DND-41 (cell line): ENCODE results near the gene ZBTB37.

Source experiments
- ATAC-seq: fragments of 200-7000 bp; cut with Tn5 transposase; 3 replicates; pipeline ENCODE4 v1.9.1; 2021; ENCODE audit warnings: low read depth; ENCODE audit not compliant: insufficient read depth
- DNase-seq: peaks from one replicate; pipeline ENCODE4 v3.0.0-alpha.2; 2020
- H2AFZ ChIP-seq: 2 replicates; pipeline ENCODE4 v1.6.0; 2012; ENCODE audit warnings: low read depth, low read length
- H3K27ac ChIP-seq: 2 replicates; pipeline ENCODE4 v1.5.1; 2012; ENCODE audit warnings: low read length, inconsistent platforms
- H3K27me3 ChIP-seq: fragments of 200-600 bp; sonication (generic); 2 replicates; pipeline ENCODE4 v1.6.0; 2012; ENCODE audit warnings: low read length, mild to moderate bottlenecking, inconsistent platforms; ENCODE audit not compliant: insufficient read depth, poor library complexity
- H3K36me3 ChIP-seq: 2 replicates; pipeline ENCODE4 v1.5.1; 2012; ENCODE audit warnings: low read length, inconsistent platforms; ENCODE audit not compliant: insufficient read depth
- H3K4me1 ChIP-seq: 2 replicates; pipeline ENCODE4 v1.5.1; 2012; ENCODE audit warnings: mild to moderate bottlenecking, low read length; ENCODE audit not compliant: insufficient read depth
- H3K4me2 ChIP-seq: 2 replicates; pipeline ENCODE4 v1.6.0; 2012; ENCODE audit warnings: mild to moderate bottlenecking, moderate library complexity, low read length, inconsistent platforms; ENCODE audit not compliant: insufficient read depth
- H3K4me3 ChIP-seq, 2 experiments: fragments of 200-600 bp in 1 of 2; shearing (Covaris generic) in 1 of 2; 2 replicates each; pipeline ENCODE4 v1.5.1; 2012 to 2016; ENCODE audit warnings: inconsistent platforms in 2 of 2, low read length in 2 of 2, mild to moderate bottlenecking in 2 of 2, low read depth in 1 of 2, moderate library complexity in 1 of 2
- H3K79me2 ChIP-seq: 2 replicates; pipeline ENCODE4 v1.6.0; 2012; ENCODE audit warnings: low read length, inconsistent platforms; ENCODE audit not compliant: insufficient read depth
- H3K9ac ChIP-seq: 2 replicates; pipeline ENCODE4 v1.6.0; 2012; ENCODE audit warnings: low read depth, mild to moderate bottlenecking, inconsistent platforms, low read length, moderate library complexity
- H3K9me3 ChIP-seq: 2 replicates; pipeline ENCODE4 v1.5.1; 2012; ENCODE audit warnings: low read length, moderate library complexity, mild to moderate bottlenecking, inconsistent platforms; ENCODE audit not compliant: insufficient read depth, severe bottlenecking
- H4K20me1 ChIP-seq: 2 replicates; pipeline ENCODE4 v1.6.0; 2012; ENCODE audit warnings: low read length; ENCODE audit not compliant: insufficient read depth
- CTCF ChIP-seq: IDR thresholded peaks from 2 replicates; pipeline ENCODE4 v1.5.1; 2012; ENCODE audit warnings: borderline replicate concordance, low read length, moderate library complexity, mild to moderate bottlenecking; ENCODE audit not compliant: poor library complexity, severe bottlenecking; ENCODE audit errors: extremely low read depth
- EZH2 ChIP-seq: IDR thresholded peaks from 3 replicates; pipeline ENCODE4 v1.6.1; 2012; ENCODE audit warnings: borderline replicate concordance, low read depth, mild to moderate bottlenecking, moderate library complexity, low read length, inconsistent platforms; ENCODE audit not compliant: severe bottlenecking

The ZBTB37 gene

GRCh38 chr1:173887627-173888026 is 19.4 kb downstream of the ZBTB37 start:
- H3K79me2 ChIP-seq, result no peaks in the 10 kb centered on the region
- no peaks in the 10 kb centered on the region for H3K27me3 ChIP-seq
- no peak for DNase-seq
- H3K9ac ChIP-seq, result no peak overlapping the region
- ATAC-seq, result no peak
- H3K27ac ChIP-seq, result no peak overlapping the region
- H3K4me3 ChIP-seq, result no peak overlapping the region
- no peaks in the 10 kb centered on the region for H4K20me1 ChIP-seq
- no peak for TF ChIP-seq EZH2
- TF ChIP-seq CTCF, result no peak
- peaks cover 29% of the 10 kb centered on the region for H3K36me3 ChIP-seq
- H3K4me2 ChIP-seq, result no peak overlapping the region
- H2AFZ ChIP-seq, result no peak overlapping the region
- no peaks in the 10 kb centered on the region for H3K4me1 ChIP-seq
- no peaks in the 10 kb centered on the region for H3K9me3 ChIP-seq

GRCh38 chr1:173888749-173889148 is 20.6 kb downstream of the ZBTB37 start:
- ATAC-seq, result no peak
- H3K4me1 ChIP-seq, result no peaks in the 10 kb centered on the region
- H3K79me2 ChIP-seq, result no peaks in the 10 kb centered on the region
- no peak overlapping the region for H3K4me2 ChIP-seq
- H3K27me3 ChIP-seq, result no peaks in the 10 kb centered on the region
- TF ChIP-seq CTCF (no peak), EZH2 (no peak)
- H3K4me3 ChIP-seq, result no peak overlapping the region
- no peak overlapping the region for H2AFZ ChIP-seq
- no peaks in the 10 kb centered on the region for H3K9me3 ChIP-seq
- no peaks in the 10 kb centered on the region for H4K20me1 ChIP-seq
- H3K9ac ChIP-seq, result no peak overlapping the region
- H3K36me3 ChIP-seq, result peaks cover 29% of the 10 kb centered on the region
- no peak overlapping the region for H3K27ac ChIP-seq
- DNase-seq, result no peak

- Histone ChIP-seq H3K79me2 (no peaks in the 10 kb centered on the region), H4K20me1 (no peaks in the 10 kb centered on the region)
Measured at GRCh38 chr1:173889885-173890284, 21.7 kb downstream of the ZBTB37 start.

More at GRCh38 chr1:173889885-173890284, 21.7 kb downstream of the ZBTB37 start:
- Histone ChIP-seq H3K27ac (no peak overlapping the region), H3K4me1 (no peaks in the 10 kb centered on the region), H3K9me3 (no peaks in the 10 kb centered on the region), H3K4me3 (no peak overlapping the region), H3K9ac (no peak overlapping the region), H3K36me3 (peaks cover 27% of the 10 kb centered on the region), H3K27me3 (no peaks in the 10 kb centered on the region), H2AFZ (no peak overlapping the region), H3K4me2 (no peak overlapping the region)
- ATAC-seq (no peak), DNase-seq (no peak)
- TF ChIP-seq EZH2 (no peak), CTCF (no peak)
